ENCODE data around the gene FBXO31. TPM values are rescaled to one million over a fixed set of nuclear protein-coding genes. Genes with fewer than 3 reads are reported as not detected.

FBXO31 gene
- total and polyA plus RNA-seq, 9 of the 15 experiments (the other 6 are each of a cell fraction or from before 2014, with no cell fraction given): 0.18 to 33.3 (median 10.9) TPM

DNA sequence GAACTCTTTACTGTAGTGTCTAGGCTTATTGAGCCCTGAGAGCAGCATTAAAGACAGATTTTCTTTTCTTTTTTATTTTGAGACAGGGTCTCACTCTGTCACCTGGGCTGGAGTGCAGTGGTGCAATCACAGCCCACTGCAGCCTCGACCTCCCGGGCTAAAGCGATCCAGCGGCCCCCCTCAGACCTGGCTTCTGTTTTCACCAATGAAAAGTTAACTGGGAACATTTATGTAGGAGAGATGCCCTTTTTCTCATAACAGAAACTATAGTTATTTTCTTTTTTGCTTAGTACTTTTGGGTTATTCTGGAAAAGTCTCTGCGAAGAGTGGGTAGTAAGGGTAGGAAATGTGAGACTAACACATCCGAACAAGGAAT, 10.1 kb upstream of the FBXO31 start:
- no TSS peak for BruUV-seq (replicated peaks)
- Histone ChIP-seq H3K36me3 (ENCODE audit: control insufficient read depth, insufficient read depth, low read length) (peaks cover 24% of the 10 kb centered on the region), H3K4me2 (ENCODE audit: insufficient read depth, low read length) (peak overlapping the region; percentile 99), H4K20me1 (replicated peaks; ENCODE audit: control insufficient read depth, insufficient read depth, low read length) (peaks cover 36% of the 10 kb centered on the region), H3K9ac (ENCODE audit: insufficient read depth in 1 of 2, low read depth in 2 of 2, low read length in 2 of 2) (peak overlapping the region; percentile 70 to 94), H3K27ac (ENCODE audit: extremely low read depth, low read depth, low read length) (peak overlapping the region; percentile 84; the same call in 2 of the 3 replicates), H3K9me3 (replicated peaks; ENCODE audit: control insufficient read depth, insufficient read depth, low read depth, low read length) (no peaks in the 10 kb centered on the region), H3K27me3 (ENCODE audit: control insufficient read depth in 2 of 2, insufficient read depth in 2 of 2, low read length in 2 of 2) (no peaks in the 10 kb centered on the region), H3K79me2 (ENCODE audit: control insufficient read depth, insufficient read depth, low read length) (peaks cover 68% of the 10 kb centered on the region), H3K9me1 (ENCODE audit: control insufficient read depth, insufficient read depth, low read length) (peaks cover 3% of the 10 kb centered on the region), H3K4me1 (replicated peaks in 1 of 2; ENCODE audit: control insufficient read depth in 2 of 2, insufficient read depth in 2 of 2, low read length in 2 of 2) (peaks cover 22 to 23% of the 10 kb centered on the region in 2 experiments), H3K4me3 (peak overlapping the region; percentile 89), H2AFZ (ENCODE audit: low read depth, low read length) (no peak overlapping the region)
- no peak for DNase-seq (ENCODE audit: extremely low read depth in 1 of 4, low spot score in 3 of 4)
- TF ChIP-seq KAT2B (IDR thresholded peaks at IDR 0.05; ENCODE audit: low read depth, low read length) (no peak), L3MBTL2 (IDR thresholded peaks at IDR 0.05) (0 out of 2 replicates have a peak, but pooled peaks have one; percentile 3)
- in situ Hi-C loops (cut with MboI) (no loop called here), intact Hi-C loops (cut with micrococcal nuclease) (loop anchor here (2.0 to 5.0 kb wide), 3 partner anchors 77 to 244 kb away; partner anchors contain the start of genes C16orf95 and ZCCHC14)
- no peak for ATAC-seq
- CTCF ChIA-PET (ENCODE audit: low intra/inter-chr PET ratio): interaction anchor here (1.2 kb wide), 1 partner anchor 242 kb away, joined by 3 read pairs; no protein-coding TSS in a partner anchor
- POLR2A ChIA-PET: interaction anchor here (1.1 to 6.0 kb wide), 12 partner anchors 8 to 188 kb away, joined by 3 to 51 read pairs (median 6); partner anchors contain the start of genes C16orf95 and FBXO31
- WGBS (ENCODE audit: insufficient coverage, low coverage, missing lambda C conversion rate): 44% methylated on average over 6 of the region's 6 CpGs
- FAIRE-seq: no peak

- Histone ChIP-seq H3K27ac (ENCODE audit: extremely low read depth, low read depth, low read length) (peak overlapping the region; percentile 84), H3K79me2 (ENCODE audit: control insufficient read depth, insufficient read depth, low read length) (peaks cover 62% of the 10 kb centered on the region), H3K9me1 (ENCODE audit: control insufficient read depth, insufficient read depth, low read length) (no peaks in the 10 kb centered on the region), H3K4me2 (ENCODE audit: insufficient read depth, low read length) (peak overlapping the region; percentile 99), H3K27me3 (ENCODE audit: control insufficient read depth in 2 of 2, insufficient read depth in 2 of 2, low read length in 2 of 2) (no peaks in the 10 kb centered on the region), H3K9ac (ENCODE audit: insufficient read depth in 1 of 2, low read depth in 2 of 2, low read length in 2 of 2) (peak overlapping the region; percentile 92 to 94), H3K36me3 (ENCODE audit: control insufficient read depth, insufficient read depth, low read length) (peaks cover 18% of the 10 kb centered on the region), H3K4me3 (peak overlapping the region; percentile 89), H4K20me1 (replicated peaks; ENCODE audit: control insufficient read depth, insufficient read depth, low read length) (peaks cover 33% of the 10 kb centered on the region), H3K9me3 (replicated peaks; ENCODE audit: control insufficient read depth, insufficient read depth, low read depth, low read length) (no peaks in the 10 kb centered on the region), H3K4me1 (replicated peaks in 1 of 2; ENCODE audit: control insufficient read depth in 2 of 2, insufficient read depth in 2 of 2, low read length in 2 of 2) (peaks cover 22 to 25% of the 10 kb centered on the region in 2 experiments), H2AFZ (ENCODE audit: low read depth, low read length) (peak overlapping the region; percentile 38)
- 2% methylated on average over 34 of the region's 53 CpGs for WGBS (ENCODE audit: insufficient coverage, low coverage, missing lambda C conversion rate)
- in situ Hi-C loops (cut with MboI) (no loop called here), intact Hi-C loops (cut with micrococcal nuclease) (loop anchor here (2.0 to 5.0 kb wide), 3 partner anchors 76 to 244 kb away; partner anchors contain the start of genes C16orf95 and ZCCHC14)
- ATAC-seq (peak; percentile 5), FAIRE-seq (peak; percentile 71), DNase-seq (ENCODE audit: extremely low read depth in 1 of 4, low spot score in 3 of 4) (peak in 2 of 4 experiments; percentile 47 to 68)
- CTCF ChIA-PET (ENCODE audit: low intra/inter-chr PET ratio): interaction anchor here (1.2 kb wide), 1 partner anchor 243 kb away, joined by 3 read pairs; no protein-coding TSS in a partner anchor
- POLR2A ChIA-PET: interaction anchor here (0.6 to 6.0 kb wide), 8 partner anchors 8 to 42 kb away, joined by 3 to 51 read pairs (median 6); partner anchors contain the start of gene FBXO31
- BruUV-seq (replicated peaks): TSS peak; percentile 63
- TF ChIP-seq ZEB2 (IDR thresholded peaks at IDR 0.05): peak; percentile 67
- 0 out of 2 replicates have a peak, but pooled peaks have one; percentile 23 for TF ChIP-seq KHSRP (IDR thresholded peaks at IDR 0.05)
- TF ChIP-seq CEBPB (tag; IDR thresholded peaks at IDR 0.05): peak; percentile 43
- TF ChIP-seq GTF2E2 (tag; IDR thresholded peaks at IDR 0.05): 0 out of 2 replicates have a peak, but pooled peaks have one; percentile 5
- no peak for TF ChIP-seq ZNF79 (CRISPR knock-in tag; IDR thresholded peaks at IDR 0.05; ENCODE audit: low read depth)
- TF ChIP-seq ETV5 (CRISPR knock-in tag; IDR thresholded peaks at IDR 0.05; ENCODE audit: low read depth): 0 out of 2 replicates have a peak, but pooled peaks have one; percentile 52
- TF ChIP-seq ZMIZ1 (IDR thresholded peaks at IDR 0.05; ENCODE audit: low read depth in 2 of 2, low read length in 2 of 2): no peak
- no peak for TF ChIP-seq BRD4 (IDR thresholded peaks at IDR 0.05)
- TF ChIP-seq EGR1 (conservative IDR thresholded peaks at IDR 0.05): 0 out of 2 replicates have a peak, but pooled peaks have one; percentile 14
These were observed 9.5 kb upstream of the FBXO31 start for GRCh38 chr16:87392821-87393679.

All from K562 (cell line).